ENCODE results near the gene INSIG1. TPM values are rescaled to one million over a fixed set of nuclear protein-coding genes. Genes with fewer than 3 reads are reported as not detected.

INSIG1 gene
- total and polyA plus RNA-seq, 2 experiments from 2014 or later: 30.7 to 40.3 TPM

GRCh38 chr7:155289949-155290501 lies 7.7 kb upstream of the INSIG1 start:
- Histone ChIP-seq H4K20me1 (ENCODE audit: insufficient read depth) (no peaks in the 10 kb centered on the region), H2AFZ (no peak overlapping the region), H3K79me2 (ENCODE audit: insufficient read depth) (no peaks in the 10 kb centered on the region), H3K36me3 (ENCODE audit: low read depth) (no peaks in the 10 kb centered on the region), H3F3A (ENCODE audit: insufficient read depth) (no peaks in the 10 kb centered on the region), H3K4me2 (ENCODE audit: unreplicated experiment) (no peak overlapping the region), H3K27me3 (replicated peaks; ENCODE audit: insufficient read depth) (no peaks in the 10 kb centered on the region; the same call in 1 of the 2 replicates), H3K27ac (no peak overlapping the region), H3K9me3 (ENCODE audit: low read depth) (no peaks in the 10 kb centered on the region), H3K9ac (no peak overlapping the region), H3K4me1 (ENCODE audit: insufficient read depth) (peaks cover 6% of the 10 kb centered on the region; the same call in 1 of the 2 replicates), H3K9me2 (ENCODE audit: insufficient read depth) (no peaks in the 10 kb centered on the region), H3K4me3 (no peak overlapping the region)
- WGBS, 2 experiments (ENCODE audit: low coverage in 1 of 2, low lambda C conversion rate in 2 of 2, missing lambda C conversion rate in 2 of 2): 84 to 90% methylated on average over 10 to 11 of the region's 11 CpGs
- TF ChIP-seq EZH2phosphoT487 (IDR thresholded peaks at IDR 0.05; ENCODE audit: insufficient read depth, low read depth) (no peak), EZH2 (IDR thresholded peaks at IDR 0.05; ENCODE audit: insufficient read depth, poor library complexity, severe bottlenecking) (no peak)
- DNase-seq: no peak
- in situ Hi-C loops (cut with MboI): no loop called here

GRCh38 chr7:155291045-155291530 lies 6.6 kb upstream of the INSIG1 start:
- H3K79me2 ChIP-seq (ENCODE audit: insufficient read depth): no peaks in the 10 kb centered on the region
- no peak overlapping the region for H3K9ac ChIP-seq
- H3K9me3 ChIP-seq (ENCODE audit: low read depth): no peaks in the 10 kb centered on the region
- peaks cover 6% of the 10 kb centered on the region; the same call in 1 of the 2 replicates for H3K4me1 ChIP-seq (ENCODE audit: insufficient read depth)
- DNase-seq: peak; percentile 79
- H3K9me2 ChIP-seq (ENCODE audit: insufficient read depth): no peaks in the 10 kb centered on the region
- in situ Hi-C loops (cut with MboI): no loop called here
- no peak overlapping the region for H3K4me3 ChIP-seq
- H3K27me3 ChIP-seq (replicated peaks; ENCODE audit: insufficient read depth): no peaks in the 10 kb centered on the region
- no peaks in the 10 kb centered on the region for H3F3A ChIP-seq (ENCODE audit: insufficient read depth)
- 20 to 22% methylated on average over 5 of the region's 5 CpGs for WGBS, 2 experiments (ENCODE audit: low coverage in 1 of 2, low lambda C conversion rate in 2 of 2, missing lambda C conversion rate in 2 of 2)
- no peak overlapping the region for H3K27ac ChIP-seq
- H3K36me3 ChIP-seq (ENCODE audit: low read depth): no peaks in the 10 kb centered on the region
- H3K4me2 ChIP-seq (ENCODE audit: unreplicated experiment): no peak overlapping the region
- TF ChIP-seq EZH2 (IDR thresholded peaks at IDR 0.05; ENCODE audit: insufficient read depth, poor library complexity, severe bottlenecking) (no peak), EZH2phosphoT487 (IDR thresholded peaks at IDR 0.05; ENCODE audit: insufficient read depth, low read depth) (no peak)
- no peaks in the 10 kb centered on the region for H4K20me1 ChIP-seq (ENCODE audit: insufficient read depth)
- H2AFZ ChIP-seq: no peak overlapping the region

DNA sequence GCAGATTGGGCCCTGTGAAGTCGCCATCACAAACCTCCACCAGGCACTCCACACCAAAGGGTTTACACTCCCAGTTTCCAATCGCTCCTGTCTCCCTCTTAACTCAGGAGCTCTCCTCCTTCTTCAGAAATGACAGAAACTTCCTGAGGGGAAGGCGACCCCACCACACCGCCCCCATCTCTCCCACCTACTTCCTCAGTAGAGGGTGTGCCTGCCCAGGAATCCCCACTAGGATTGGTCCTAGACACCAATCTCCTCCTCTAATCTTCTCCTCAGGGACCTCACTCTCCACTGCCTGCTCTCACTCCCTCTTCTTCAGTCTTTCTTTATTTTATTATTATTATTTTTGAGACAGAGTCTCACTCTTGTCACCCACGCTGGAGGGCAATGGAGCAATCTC lies 5.9 kb upstream of the INSIG1 start:
- H4K20me1 ChIP-seq (ENCODE audit: insufficient read depth): no peaks in the 10 kb centered on the region
- no peaks in the 10 kb centered on the region for H3K79me2 ChIP-seq (ENCODE audit: insufficient read depth)
- 84 to 87% methylated on average over 5 of the region's 5 CpGs for WGBS, 2 experiments (ENCODE audit: low coverage in 1 of 2, low lambda C conversion rate in 2 of 2, missing lambda C conversion rate in 2 of 2)
- H3K27ac ChIP-seq: no peak overlapping the region
- no peak overlapping the region for H3K9ac ChIP-seq
- no peaks in the 10 kb centered on the region for H3K9me3 ChIP-seq (ENCODE audit: low read depth)
- TF ChIP-seq EZH2 (IDR thresholded peaks at IDR 0.05; ENCODE audit: insufficient read depth, poor library complexity, severe bottlenecking) (no peak), EZH2phosphoT487 (IDR thresholded peaks at IDR 0.05; ENCODE audit: insufficient read depth, low read depth) (no peak)
- no peak overlapping the region for H2AFZ ChIP-seq
- H3K36me3 ChIP-seq (ENCODE audit: low read depth): no peaks in the 10 kb centered on the region
- H3F3A ChIP-seq (ENCODE audit: insufficient read depth): peaks cover 6% of the 10 kb centered on the region; the same call in 1 of the 2 replicates
- in situ Hi-C loops (cut with MboI): no loop called here
- no peak overlapping the region for H3K4me3 ChIP-seq
- no peaks in the 10 kb centered on the region for H3K27me3 ChIP-seq (replicated peaks; ENCODE audit: insufficient read depth)
- no peak for DNase-seq
- H3K4me1 ChIP-seq (ENCODE audit: insufficient read depth): peaks cover 9% of the 10 kb centered on the region
- no peak overlapping the region for H3K4me2 ChIP-seq (ENCODE audit: unreplicated experiment)
- H3K9me2 ChIP-seq (ENCODE audit: insufficient read depth): no peaks in the 10 kb centered on the region

DNA sequence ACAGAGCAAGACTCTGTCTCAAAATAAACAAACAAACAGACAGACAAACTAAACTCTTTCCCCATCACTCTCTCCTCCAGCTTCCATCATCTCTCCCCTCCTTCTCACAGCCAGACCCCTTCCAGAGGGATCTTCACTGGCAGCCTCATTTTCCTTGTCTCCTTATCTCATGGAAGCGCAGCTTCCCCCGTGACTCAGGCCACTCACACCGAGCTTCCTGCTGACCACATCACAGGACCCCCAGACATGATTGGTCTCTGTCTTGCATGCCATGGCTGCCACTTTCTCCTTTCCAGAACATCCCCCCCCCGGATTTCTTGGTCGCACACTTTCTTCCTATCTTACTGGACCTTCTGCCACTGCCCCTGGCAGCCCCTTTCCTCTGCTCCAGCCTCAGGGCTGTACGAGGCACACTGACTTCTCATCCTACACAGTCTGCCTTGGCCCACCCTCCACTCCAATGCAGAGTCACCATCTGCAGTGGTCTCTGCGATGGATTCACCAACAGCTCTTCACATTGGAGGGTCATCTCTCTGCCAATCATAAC lies 4.9 kb upstream of the INSIG1 start:
- Histone ChIP-seq H3K4me3 (no peak overlapping the region), H4K20me1 (ENCODE audit: insufficient read depth) (no peaks in the 10 kb centered on the region), H3K36me3 (ENCODE audit: low read depth) (no peaks in the 10 kb centered on the region), H3K9me2 (ENCODE audit: insufficient read depth) (no peaks in the 10 kb centered on the region), H3K9ac (no peak overlapping the region), H2AFZ (no peak overlapping the region), H3K4me2 (ENCODE audit: unreplicated experiment) (no peak overlapping the region), H3K9me3 (ENCODE audit: low read depth) (no peaks in the 10 kb centered on the region), H3K4me1 (ENCODE audit: insufficient read depth) (peaks cover 10% of the 10 kb centered on the region), H3F3A (ENCODE audit: insufficient read depth) (peaks cover 7% of the 10 kb centered on the region; the same call in 1 of the 2 replicates), H3K79me2 (ENCODE audit: insufficient read depth) (no peaks in the 10 kb centered on the region), H3K27ac (no peak overlapping the region), H3K27me3 (replicated peaks; ENCODE audit: insufficient read depth) (no peaks in the 10 kb centered on the region)
- TF ChIP-seq EZH2 (IDR thresholded peaks at IDR 0.05; ENCODE audit: insufficient read depth, poor library complexity, severe bottlenecking) (no peak), EZH2phosphoT487 (IDR thresholded peaks at IDR 0.05; ENCODE audit: insufficient read depth, low read depth) (no peak)
- no peak for DNase-seq
- in situ Hi-C loops (cut with MboI): no loop called here
- WGBS, 2 experiments (ENCODE audit: low coverage in 1 of 2, low lambda C conversion rate in 2 of 2, missing lambda C conversion rate in 2 of 2): 85 to 91% methylated on average over 7 of the region's 7 CpGs
